Activated CD4-positive, alpha-beta T cell treated with anti-CD3 and anti-CD28 coated beads, Interleukin-2, amount 10 ng/mL, durations not matched to agents 7 days and 5 days (primary cell): ENCODE data around the gene EPHB4. TPM values are rescaled to one million over a fixed set of nuclear protein-coding genes. Genes with fewer than 3 reads are reported as not detected.
"Not testable (repeated sequence)": the region's sequence is repeated elsewhere in the genome, so short reads cannot be mapped to it uniquely, and the experiment has no call there.

Experiments used
- CTCF ChIA-PET: fragments of 350-600 bp; sonication (Branson Sonifier 250); formaldehyde crosslinking; loops from one replicate; lab custom pipeline; 2021; ENCODE audit warnings: antibody characterized with exemption; lab: Charles Lee
- POLR2A ChIA-PET: fragments of 350-600 bp; sonication (Branson Sonifier 250); formaldehyde crosslinking; loops from one replicate; lab custom pipeline; 2021; ENCODE audit warnings: antibody characterized with exemption; lab: Charles Lee
- DNase-seq: peaks from one replicate; pipeline ENCODE4 v3.0.0-alpha.2; 2020
- H3K27ac Mint-ChIP-seq: one replicate; pipeline ENCODE4 v1.8.0; 2021; ENCODE audit warnings: mild to moderate bottlenecking, moderate library complexity, mixed read lengths
- H3K27me3 Mint-ChIP-seq: one replicate; pipeline ENCODE4 v1.8.0; 2021; ENCODE audit warnings: mixed read lengths
- H3K36me3 Mint-ChIP-seq: one replicate; pipeline ENCODE4 v1.8.0; 2021; ENCODE audit warnings: low read depth, mixed read lengths
- H3K4me1 Mint-ChIP-seq: one replicate; pipeline ENCODE4 v1.8.0; 2021; ENCODE audit warnings: mixed read lengths
- H3K4me3 Mint-ChIP-seq: one replicate; pipeline ENCODE4 v1.8.0; 2021; ENCODE audit warnings: mild to moderate bottlenecking, moderate library complexity, mixed read lengths
- H3K9me3 Mint-ChIP-seq: one replicate; pipeline ENCODE4 v1.8.0; 2021; ENCODE audit warnings: mixed read lengths
- total RNA-seq, 2 experiments: library from RNA; stranded (reverse); gene quantifications; one replicate each; pipeline ENCODE4 v1.2.3, GENCODE V29; 2021

The EPHB4 gene
- total RNA-seq, 2 experiments from 2014 or later: 1.6 to 2.1 TPM

GRCh38 chr7:100789055-100789454, 38.3 kb downstream of the EPHB4 start:
- ChIA-PET CTCF (interaction anchor here (0.7 to 1.3 kb wide), 2 partner anchors 10 to 13 kb away, joined by 3 to 6 read pairs; no protein-coding TSS in a partner anchor), POLR2A (no interaction called here)
- no peaks in the 10 kb centered on the region for H3K9me3 Mint-ChIP-seq
- H3K27me3 Mint-ChIP-seq: peaks cover 11% of the 10 kb centered on the region
- peaks cover 3% of the 10 kb centered on the region for H3K4me1 Mint-ChIP-seq
- H3K4me3 Mint-ChIP-seq: no peak overlapping the region
- no peak overlapping the region for H3K27ac Mint-ChIP-seq
- no peaks in the 10 kb centered on the region for H3K36me3 Mint-ChIP-seq
- no peak for DNase-seq

GRCh38 chr7:100786323-100786722, 41.0 kb downstream of the EPHB4 start:
- Mint-ChIP-seq H3K27ac (no peak overlapping the region), H3K36me3 (no peaks in the 10 kb centered on the region), H3K4me1 (peaks cover 3% of the 10 kb centered on the region), H3K4me3 (no peak overlapping the region), H3K27me3 (peaks cover 14% of the 10 kb centered on the region), H3K9me3 (peaks cover 3% of the 10 kb centered on the region)
- POLR2A ChIA-PET: no interaction called here
- DNase-seq: no peak
- CTCF ChIA-PET: interaction anchor here (1.5 kb wide), 1 partner anchor 13 kb away, joined by 4 read pairs; no protein-coding TSS in a partner anchor

- Mint-ChIP-seq H3K27ac (no peak overlapping the region), H3K9me3 (peaks cover 3% of the 10 kb centered on the region), H3K27me3 (peaks cover 14% of the 10 kb centered on the region), H3K4me1 (peaks cover 3% of the 10 kb centered on the region), H3K36me3 (no peaks in the 10 kb centered on the region), H3K4me3 (no peak overlapping the region)
- POLR2A ChIA-PET: no interaction called here
- CTCF ChIA-PET: interaction anchor here (1.5 kb wide), 1 partner anchor 13 kb away, joined by 4 read pairs; no protein-coding TSS in a partner anchor
- DNase-seq: no peak
Measured at GRCh38 chr7:100785878-100786277, 41.4 kb downstream of the EPHB4 start.

GRCh38 chr7:100783804-100784203, 43.5 kb downstream of the EPHB4 start:
- peaks cover 3% of the 10 kb centered on the region for H3K4me1 Mint-ChIP-seq
- POLR2A ChIA-PET: no interaction called here
- H3K27me3 Mint-ChIP-seq: peaks cover 14% of the 10 kb centered on the region
- no peak overlapping the region for H3K27ac Mint-ChIP-seq
- H3K9me3 Mint-ChIP-seq: peaks cover 3% of the 10 kb centered on the region
- CTCF ChIA-PET: interaction anchor here (1.0 kb wide), 1 partner anchor 10 kb away, joined by 4 read pairs; no protein-coding TSS in a partner anchor
- DNase-seq: no peak
- no peak overlapping the region for H3K4me3 Mint-ChIP-seq
- H3K36me3 Mint-ChIP-seq: no peaks in the 10 kb centered on the region

- ChIA-PET POLR2A (interaction anchor here (0.6 kb wide), 1 partner anchor 71 kb away, joined by 6 read pairs; the partner anchor contains the start of gene SLC12A9), CTCF (interaction anchor here (0.6 to 0.7 kb wide), 2 partner anchors 71 to 702 kb away, joined by 3 read pairs; partner anchors contain the start of gene SLC12A9)
- H3K27ac Mint-ChIP-seq: no peak overlapping the region
- H3K36me3 Mint-ChIP-seq: no peaks in the 10 kb centered on the region
- peaks cover 13% of the 10 kb centered on the region for H3K27me3 Mint-ChIP-seq
- H3K9me3 Mint-ChIP-seq: peaks cover 3% of the 10 kb centered on the region
- no peak overlapping the region for H3K4me3 Mint-ChIP-seq
- H3K4me1 Mint-ChIP-seq: peaks cover 3% of the 10 kb centered on the region
- no peak for DNase-seq
Measured at GRCh38 chr7:100781255-100781654, 46.1 kb downstream of the EPHB4 start.

GRCh38 chr7:100779359-100779758, 48.0 kb downstream of the EPHB4 start:
- H3K9me3 Mint-ChIP-seq: peaks cover 3% of the 10 kb centered on the region
- H3K27ac Mint-ChIP-seq: no peak overlapping the region
- POLR2A ChIA-PET: no interaction called here
- peaks cover 5% of the 10 kb centered on the region for H3K27me3 Mint-ChIP-seq
- H3K36me3 Mint-ChIP-seq: no peaks in the 10 kb centered on the region
- DNase-seq: no peak
- H3K4me3 Mint-ChIP-seq: no peak overlapping the region
- CTCF ChIA-PET: no interaction called here
- no peaks in the 10 kb centered on the region for H3K4me1 Mint-ChIP-seq

GRCh38 chr7:100778061-100778621, 49.2 kb downstream of the EPHB4 start:
- H3K27ac Mint-ChIP-seq: no peak overlapping the region
- no peaks in the 10 kb centered on the region for H3K4me1 Mint-ChIP-seq
- POLR2A ChIA-PET: no interaction called here
- H3K4me3 Mint-ChIP-seq: no peak overlapping the region
- no peak for DNase-seq
- CTCF ChIA-PET: interaction anchor here (1.5 kb wide), 1 partner anchor 13 kb away, joined by 3 read pairs; no protein-coding TSS in a partner anchor
- H3K9me3 Mint-ChIP-seq: no peaks in the 10 kb centered on the region
- peaks cover 2% of the 10 kb centered on the region for H3K27me3 Mint-ChIP-seq
- H3K36me3 Mint-ChIP-seq: no peaks in the 10 kb centered on the region

- ChIA-PET POLR2A (no interaction called here), CTCF (interaction anchor here (1.0 to 1.1 kb wide), 2 partner anchors 10 to 22 kb away, joined by 4 to 6 read pairs; no protein-coding TSS in a partner anchor)
- no peak overlapping the region for H3K4me3 Mint-ChIP-seq
- no peaks in the 10 kb centered on the region for H3K36me3 Mint-ChIP-seq
- H3K4me1 Mint-ChIP-seq: no peaks in the 10 kb centered on the region
- H3K27me3 Mint-ChIP-seq: no peaks in the 10 kb centered on the region
- no peak for DNase-seq
- no peak overlapping the region for H3K27ac Mint-ChIP-seq
- H3K9me3 Mint-ChIP-seq: no peaks in the 10 kb centered on the region
Measured at GRCh38 chr7:100773491-100773890, 53.8 kb downstream of the EPHB4 start.

GRCh38 chr7:100768784-100769183, 58.5 kb downstream of the EPHB4 start:
- H3K36me3 Mint-ChIP-seq: no peaks in the 10 kb centered on the region
- ChIA-PET POLR2A (no interaction called here), CTCF (interaction anchor here (0.5 to 0.9 kb wide), 2 partner anchors 32 to 46 kb away, joined by 3 to 4 read pairs; no protein-coding TSS in a partner anchor)
- H3K27me3 Mint-ChIP-seq: no peaks in the 10 kb centered on the region
- H3K9me3 Mint-ChIP-seq: no peaks in the 10 kb centered on the region
- no peak overlapping the region for H3K4me3 Mint-ChIP-seq
- no peak overlapping the region for H3K27ac Mint-ChIP-seq
- no peaks in the 10 kb centered on the region for H3K4me1 Mint-ChIP-seq
- no peak for DNase-seq

- ChIA-PET POLR2A (no interaction called here), CTCF (interaction anchor here (0.6 to 1.7 kb wide), 3 partner anchors 13 to 434 kb away, joined by 3 to 4 read pairs (median 3); no protein-coding TSS in a partner anchor)
- Mint-ChIP-seq H3K36me3 (no peaks in the 10 kb centered on the region), H3K4me3 (no peak overlapping the region), H3K9me3 (no peaks in the 10 kb centered on the region), H3K27me3 (no peaks in the 10 kb centered on the region), H3K27ac (no peak overlapping the region), H3K4me1 (no peaks in the 10 kb centered on the region)
- DNase-seq: no peak
Measured at GRCh38 chr7:100765250-100765649, 62.1 kb downstream of the EPHB4 start.

- Mint-ChIP-seq H3K9me3 (no peaks in the 10 kb centered on the region), H3K4me3 (no peak overlapping the region), H3K36me3 (no peaks in the 10 kb centered on the region), H3K27ac (no peak overlapping the region), H3K4me1 (no peaks in the 10 kb centered on the region), H3K27me3 (no peaks in the 10 kb centered on the region)
- ChIA-PET CTCF (interaction anchor here (0.6 to 1.7 kb wide), 4 partner anchors 13 to 434 kb away, joined by 3 to 4 read pairs (median 3); no protein-coding TSS in a partner anchor), POLR2A (no interaction called here)
- DNase-seq: no peak
Measured at GRCh38 chr7:100764841-100765240, 62.5 kb downstream of the EPHB4 start.

- Mint-ChIP-seq H3K27ac (no peak overlapping the region), H3K4me3 (no peak overlapping the region), H3K9me3 (no peaks in the 10 kb centered on the region), H3K4me1 (no peaks in the 10 kb centered on the region), H3K27me3 (no peaks in the 10 kb centered on the region), H3K36me3 (no peaks in the 10 kb centered on the region)
- ChIA-PET POLR2A (no interaction called here), CTCF (interaction anchor here (0.6 to 1.7 kb wide), 3 partner anchors 15 to 641 kb away, joined by 3 to 4 read pairs (median 3); no protein-coding TSS in a partner anchor)
- no peak for DNase-seq
Measured at GRCh38 chr7:100763556-100764140, 63.7 kb downstream of the EPHB4 start.

GRCh38 chr7:100762841-100763240, 64.5 kb downstream of the EPHB4 start:
- H3K4me3 Mint-ChIP-seq, H3K9me3 Mint-ChIP-seq, H3K36me3 Mint-ChIP-seq, H3K27me3 Mint-ChIP-seq, POLR2A ChIA-PET, H3K4me1 Mint-ChIP-seq, H3K27ac Mint-ChIP-seq, DNase-seq: not testable (repeated sequence)
- CTCF ChIA-PET: interaction anchor here (0.6 kb wide), 1 partner anchor 847 kb away, joined by 4 read pairs; no protein-coding TSS in a partner anchor
